ENCODE data around the gene MOB3B.

MOB3B gene

DNA sequence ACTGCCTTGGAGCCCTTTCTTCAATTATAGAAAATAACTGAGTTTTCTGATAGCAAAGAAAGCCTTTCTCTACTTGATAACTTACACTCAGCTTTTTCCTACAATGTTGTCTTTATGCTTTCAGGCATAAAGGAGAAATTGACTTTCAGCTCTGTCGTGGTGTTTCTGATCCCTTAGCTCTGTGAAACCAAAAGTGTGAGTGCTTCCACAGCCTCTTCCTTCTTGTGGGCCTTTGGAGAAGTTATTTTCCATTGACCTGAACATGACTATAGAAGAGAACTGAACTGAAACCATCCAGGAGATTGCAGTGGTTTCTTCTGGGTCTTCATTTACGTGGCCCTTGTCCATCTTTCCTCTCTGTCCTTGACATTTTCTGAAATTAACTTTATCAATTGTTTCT, 173.2 kb downstream of the MOB3B start:
- DNase-seq: no peak

DNA sequence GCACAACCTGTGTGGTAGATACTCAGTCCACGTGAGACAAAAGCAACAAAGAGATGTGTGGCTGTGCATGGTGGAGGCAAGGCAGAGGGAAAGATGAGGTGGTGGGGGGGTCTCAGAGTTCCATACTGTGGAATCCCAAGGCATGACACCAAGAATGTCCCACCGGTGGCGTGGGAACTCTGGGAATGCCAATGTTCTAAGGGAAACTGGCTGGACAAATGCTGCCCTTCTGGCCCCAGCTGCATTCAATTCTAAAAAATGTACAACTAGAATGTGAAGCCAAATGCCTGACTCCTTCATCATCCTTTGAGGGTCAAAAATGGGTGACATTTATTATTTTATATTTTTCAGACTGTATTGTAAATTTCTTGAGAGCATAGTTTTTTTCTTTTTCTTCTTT, 174.4 kb downstream of the MOB3B start:
- no peak for DNase-seq

DNA sequence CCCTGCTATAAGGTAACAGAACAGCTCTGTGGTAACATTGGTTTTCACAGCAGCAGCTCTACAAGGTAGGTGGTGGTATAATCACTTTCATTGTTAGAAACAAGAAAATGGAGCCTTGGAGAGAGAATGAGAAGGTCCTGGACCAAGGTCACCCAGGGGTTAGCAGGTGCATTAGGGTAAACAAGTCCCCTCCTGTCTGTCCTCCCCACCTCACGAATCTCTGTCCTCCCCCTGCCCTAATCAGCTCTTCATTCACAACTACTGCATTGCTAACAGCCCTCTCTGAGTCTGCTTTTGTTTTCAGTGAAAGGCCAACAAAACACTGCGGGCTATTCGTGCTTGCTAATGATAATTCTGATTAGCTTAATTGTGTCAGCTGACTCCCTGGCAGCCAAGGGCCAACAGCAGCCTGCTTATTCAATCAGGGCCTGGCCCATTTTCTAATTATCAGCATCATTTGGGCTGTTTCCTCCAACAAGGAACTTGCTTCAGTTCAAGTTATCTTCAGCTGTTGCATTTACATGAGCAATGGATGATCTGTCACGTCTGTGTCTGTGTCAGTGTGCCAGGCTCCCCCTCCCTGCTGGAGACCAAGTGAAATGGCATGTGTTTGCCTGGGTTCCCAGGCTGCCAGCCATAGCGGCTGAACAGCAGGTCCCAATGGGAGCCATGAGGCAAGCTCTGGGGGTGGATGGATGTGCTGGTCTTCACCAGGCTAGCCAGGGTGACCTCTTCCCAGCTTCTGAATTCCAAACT, 176.0 kb downstream of the MOB3B start:
- DNase-seq: peak in 2 of 3 experiments; percentile 5 to 52

- DNase-seq: no peak
These were observed 176.5 kb downstream of the MOB3B start for GRCh38 chr9:27353166-27353473.

- DNase-seq: no peak
These were observed 177.0 kb downstream of the MOB3B start for GRCh38 chr9:27352457-27353165.

DNA sequence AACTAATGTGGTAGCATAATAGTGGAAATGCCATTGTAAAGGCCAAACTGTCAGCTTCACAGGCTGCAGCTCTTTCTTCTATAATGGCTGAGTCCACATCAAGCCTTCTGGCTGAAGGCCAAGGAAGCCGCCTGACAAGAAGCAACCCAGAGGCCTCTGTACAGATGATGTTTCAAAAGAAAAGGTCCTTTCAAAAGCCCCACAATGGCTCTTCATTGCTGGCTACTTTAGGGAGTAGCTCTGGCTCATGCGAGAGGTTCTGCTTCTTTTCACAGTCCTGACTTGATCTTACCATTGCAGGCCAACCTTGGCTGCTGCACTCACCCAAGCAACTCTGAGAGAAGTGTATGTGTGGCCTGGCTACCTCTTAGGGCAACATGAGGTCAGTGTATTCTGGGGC, 178.2 kb downstream of the MOB3B start:
- DNase-seq: peak in 1 of 3 experiments; percentile 31

DNA sequence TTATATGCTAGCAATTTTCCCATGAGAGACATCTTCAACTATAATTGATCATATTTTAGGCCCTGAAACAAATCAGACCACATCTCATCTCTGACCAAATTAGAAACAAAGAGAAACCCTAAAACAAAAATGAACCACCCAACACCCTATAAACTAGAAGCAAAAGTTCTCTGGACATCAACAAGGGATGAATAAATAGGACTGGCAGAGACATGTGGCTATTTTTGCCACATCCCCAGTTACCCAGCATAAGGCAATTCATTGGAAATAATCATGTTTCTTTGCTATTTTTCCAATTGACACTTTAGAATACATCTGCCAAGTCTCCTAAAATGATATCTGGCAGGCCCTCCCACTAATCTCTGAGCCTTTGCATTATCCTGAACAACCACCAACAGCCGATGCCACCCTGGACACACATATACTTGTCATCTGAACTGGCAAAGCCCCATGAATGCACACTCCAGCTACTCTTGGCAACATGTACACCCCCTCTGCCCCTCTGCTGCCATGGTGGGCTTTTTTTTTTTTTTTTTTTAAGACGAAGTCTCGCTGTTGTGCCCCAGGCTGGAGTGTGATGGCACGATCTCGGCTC, 179.1 kb downstream of the MOB3B start:
- DNase-seq: no peak

GRCh38 chr9:27349698-27350080, 179.9 kb downstream of the MOB3B start:
- DNase-seq: peak in 1 of 3 experiments; percentile 4

DNA sequence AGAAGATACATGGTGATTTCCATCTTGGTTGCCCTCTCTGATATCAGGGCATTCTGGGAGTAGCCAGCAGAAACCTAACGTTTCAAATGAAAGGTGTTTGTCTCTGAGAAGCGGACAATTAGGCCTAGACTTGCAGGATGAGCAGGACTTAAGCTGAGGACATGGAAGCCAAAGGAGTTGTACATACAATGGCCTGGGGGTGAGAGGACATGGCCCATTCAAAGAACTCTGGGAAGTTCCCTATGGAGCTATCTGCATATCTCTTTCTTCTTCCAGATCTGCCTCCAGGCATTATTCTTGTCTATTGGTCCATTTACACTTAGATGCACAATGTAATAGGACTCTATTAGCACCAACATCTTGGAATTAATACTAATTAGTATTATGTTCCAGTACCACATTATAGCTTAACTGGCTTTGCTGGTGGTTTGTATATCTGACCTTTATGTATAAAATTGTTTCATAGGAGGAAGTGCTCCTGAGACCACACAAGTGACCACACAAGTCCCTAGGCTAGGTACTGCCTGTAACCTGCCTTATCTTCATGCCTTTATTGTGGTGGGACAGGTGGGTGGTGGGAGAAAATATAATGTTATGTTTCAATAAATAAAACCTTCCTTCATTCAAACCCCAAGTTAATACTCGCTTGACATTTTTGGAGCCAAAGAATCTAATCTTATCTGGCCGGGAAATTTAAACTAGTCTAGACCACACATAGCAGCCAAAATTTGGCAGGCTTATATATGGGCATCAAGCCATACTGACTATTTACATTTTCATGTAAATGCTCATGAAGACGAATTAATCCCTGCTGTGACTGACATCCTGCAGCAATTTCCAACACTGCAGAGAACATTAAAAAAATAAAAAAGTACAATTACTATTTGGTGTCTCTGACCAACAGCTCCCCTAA, 180.6 kb downstream of the MOB3B start:
- DNase-seq: peak in 1 of 3 experiments; percentile 4

GRCh38 chr9:27347889-27348288, 181.7 kb downstream of the MOB3B start:
- DNase-seq: no peak

DNA sequence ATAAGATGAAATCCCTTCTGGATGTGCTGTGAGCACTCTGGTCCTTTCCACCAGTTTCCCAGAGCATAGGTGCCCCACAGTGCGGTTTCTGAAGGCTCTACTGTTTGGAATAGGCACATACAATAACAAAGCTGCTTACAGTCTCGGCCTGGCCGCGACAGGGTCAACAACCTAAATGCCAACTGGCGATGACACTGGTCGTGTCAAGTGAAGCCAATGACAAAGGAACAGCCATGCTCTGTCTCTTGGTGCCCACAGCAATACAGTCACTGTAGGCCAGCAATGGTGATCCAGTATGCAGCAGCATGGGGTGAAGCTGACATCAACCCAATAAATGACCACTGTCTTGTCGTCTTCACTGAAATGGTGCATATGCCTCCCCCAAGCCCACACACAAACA, 184.8 kb downstream of the MOB3B start:
- no peak for DNase-seq

GRCh38 chr9:27341545-27342294, 187.9 kb downstream of the MOB3B start:
- DNase-seq: no peak

DNA sequence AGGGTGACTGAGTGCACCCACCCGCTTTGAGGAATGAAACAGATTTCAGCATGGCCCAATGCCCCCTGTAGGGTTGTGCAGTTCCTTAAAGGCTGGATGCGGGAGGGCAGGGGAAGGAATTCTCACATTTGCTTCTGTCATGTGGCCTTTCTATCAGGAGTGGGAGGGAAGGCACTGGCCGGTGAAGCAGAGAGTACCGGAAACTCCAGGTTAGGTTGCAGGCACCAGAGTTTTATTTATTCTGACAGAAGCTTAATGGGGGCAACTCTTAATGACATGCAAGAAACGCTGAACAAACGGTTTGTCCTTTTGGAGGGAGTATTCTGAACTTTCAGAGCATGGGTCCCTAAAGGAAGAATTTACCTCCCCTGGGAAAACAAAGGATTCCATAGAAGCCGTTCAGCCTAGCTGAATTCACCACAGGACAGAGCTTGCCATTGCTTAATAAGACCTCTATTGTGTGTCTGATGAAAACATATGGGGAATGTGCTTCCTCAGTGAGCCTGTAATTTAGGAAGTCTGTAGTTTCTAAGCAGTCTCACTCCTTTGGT, 188.6 kb downstream of the MOB3B start:
- no peak for DNase-seq

GRCh38 chr9:27340285-27340674, 189.3 kb downstream of the MOB3B start:
- DNase-seq: no peak

DNA sequence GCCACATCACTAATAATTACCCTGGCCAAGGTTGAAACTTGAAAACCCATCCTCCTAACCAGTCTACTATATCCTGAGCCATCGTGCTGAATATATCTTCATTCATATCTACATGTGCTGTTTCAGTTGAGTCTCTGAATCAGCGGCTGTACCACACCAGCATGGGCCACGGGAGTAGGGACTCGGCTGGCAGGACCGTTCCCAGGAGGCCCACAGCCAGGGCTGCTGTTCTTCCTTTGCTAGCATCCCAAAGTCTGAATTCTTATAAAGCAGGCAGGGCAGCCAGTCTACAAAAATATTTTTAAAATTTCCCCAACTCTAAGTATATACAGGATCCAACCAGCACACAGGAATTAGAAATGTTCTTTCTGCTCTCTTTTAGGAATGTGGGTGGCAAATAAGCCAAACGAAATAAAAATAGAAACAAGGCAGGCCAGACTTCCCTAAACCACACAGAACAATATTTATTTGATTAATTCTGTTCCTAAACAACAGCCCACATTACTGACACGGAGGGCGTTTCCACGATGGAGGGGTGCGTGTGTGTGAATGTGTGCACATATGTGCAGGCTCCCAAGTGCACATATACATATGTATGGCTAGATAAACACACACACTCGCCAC, 189.8 kb downstream of the MOB3B start:
- no peak for DNase-seq

DNA sequence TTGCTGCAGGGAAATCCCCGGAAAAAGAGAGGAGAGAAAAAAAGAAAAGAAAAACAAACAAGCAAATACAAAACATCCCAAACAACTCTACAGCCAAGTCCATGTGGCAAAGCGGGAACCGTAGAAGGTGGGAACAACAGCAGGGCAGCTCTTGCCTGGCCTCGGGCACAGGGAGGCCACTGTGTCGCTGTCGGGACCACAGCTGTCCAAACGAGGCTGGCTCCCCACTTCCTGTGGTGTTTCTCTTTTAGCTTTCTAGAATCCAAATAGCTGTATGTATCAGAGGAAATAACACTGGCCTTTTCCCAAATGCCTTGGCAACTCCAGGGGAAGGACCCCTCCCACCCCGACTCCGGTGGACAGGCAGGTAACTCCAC, 191.1 kb downstream of the MOB3B start:
- no peak for DNase-seq

DNA sequence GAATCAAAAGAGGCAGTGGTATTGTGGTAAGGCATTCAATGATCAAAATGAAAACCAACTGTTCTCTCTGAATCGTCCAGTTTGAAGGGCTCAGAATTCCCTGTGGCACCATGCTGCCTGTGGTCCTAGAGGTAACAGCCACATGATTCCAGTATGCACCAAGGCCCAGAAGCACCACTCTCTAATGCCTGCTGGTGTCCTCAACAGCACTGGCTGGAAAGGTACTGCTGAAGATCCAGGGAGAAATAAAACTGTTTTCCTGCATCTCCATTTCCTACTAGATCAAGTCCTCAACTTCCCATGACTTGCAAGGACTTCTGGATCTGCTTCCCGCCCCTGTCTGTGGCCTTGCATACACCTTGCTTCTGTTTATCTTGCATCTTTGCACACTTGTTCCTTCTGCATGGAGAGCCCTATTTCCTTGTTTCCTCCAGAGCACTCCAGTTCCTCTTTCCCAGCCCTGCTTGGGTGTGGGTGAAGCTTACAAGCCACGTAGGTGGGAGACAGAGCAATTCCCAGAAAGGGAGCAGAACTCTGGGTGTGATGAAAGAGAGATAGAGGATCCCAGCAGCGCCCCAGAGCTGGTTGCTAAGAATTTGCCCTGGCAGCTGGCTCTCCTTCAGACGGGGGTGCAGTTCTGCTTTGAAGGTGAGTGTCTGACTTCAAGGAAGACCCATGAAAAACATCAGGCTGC, 191.6 kb downstream of the MOB3B start:
- DNase-seq: no peak

GRCh38 chr9:27337236-27337635, 192.4 kb downstream of the MOB3B start:
- no peak for DNase-seq

GRCh38 chr9:27336829-27337228, 192.8 kb downstream of the MOB3B start:
- DNase-seq: no peak

GRCh38 chr9:27336126-27336525, 193.5 kb downstream of the MOB3B start:
- DNase-seq: no peak

DNA sequence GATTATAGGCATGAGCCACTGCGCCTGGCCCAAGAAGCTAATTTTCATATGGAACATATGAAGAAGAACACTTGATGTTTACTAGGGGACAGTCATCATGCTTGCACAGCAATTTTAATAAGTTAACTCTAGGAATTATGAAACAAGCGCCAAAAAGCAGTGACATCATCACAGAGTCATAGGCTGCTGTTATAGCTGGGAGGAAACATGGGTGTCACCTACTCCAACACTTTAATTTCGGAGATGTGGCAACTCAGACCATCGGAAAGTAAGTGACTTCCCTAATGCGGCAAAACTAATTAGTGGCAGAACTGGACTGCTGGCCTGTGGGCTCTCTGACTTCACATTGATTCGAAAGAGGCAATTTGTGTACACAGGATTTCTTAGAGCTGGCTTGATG, 194.5 kb downstream of the MOB3B start:
- no peak for DNase-seq

All from NCI-H1417 (cell line).